HG03469 (cell line): ENCODE measurements around the gene UBA6.

Experiments
- ATAC-seq: cut with Tn5 transposase; IDR thresholded peaks from one replicate; pipeline ENCODE4 v1.9.1; 2021; ENCODE audit warnings: mild to moderate bottlenecking, moderate library complexity, moderate number of reproducible peaks; ENCODE audit not compliant: unreplicated experiment

The UBA6 gene

DNA sequence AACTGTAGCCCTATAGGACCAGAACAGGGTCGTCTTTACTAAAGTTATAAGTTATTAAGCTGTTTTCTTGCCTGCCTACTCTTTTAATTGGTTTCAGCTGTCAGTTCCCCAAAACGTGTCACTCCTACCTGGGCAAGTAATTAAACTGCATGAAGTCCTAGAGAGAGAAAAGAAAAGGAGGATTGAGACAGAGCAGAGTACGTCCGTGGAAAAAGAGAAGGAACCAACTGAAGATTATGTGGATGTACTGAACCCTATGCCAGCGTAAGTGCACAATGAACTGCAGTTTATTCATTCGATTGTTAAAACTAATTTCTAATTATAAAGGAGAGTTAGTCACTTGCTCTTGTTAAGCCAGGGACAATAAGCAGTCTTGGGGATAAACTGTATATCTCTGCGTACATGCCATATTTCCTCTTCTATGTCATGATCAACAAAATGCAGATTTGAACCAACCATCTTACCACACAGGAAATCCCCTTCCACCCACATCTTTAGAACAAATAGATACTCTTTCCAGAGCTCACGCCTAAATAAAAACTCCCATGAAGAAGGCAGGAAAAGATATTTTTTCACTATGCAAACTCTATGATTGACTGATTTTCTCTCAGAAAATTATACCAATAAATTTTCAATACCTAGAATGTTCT, 119.6 kb downstream of the UBA6 start:
- ATAC-seq = peak; percentile 36

- peak; percentile 24 for ATAC-seq
Measured at GRCh38 chr4:67580577-67580976, 120.4 kb downstream of the UBA6 start.

DNA sequence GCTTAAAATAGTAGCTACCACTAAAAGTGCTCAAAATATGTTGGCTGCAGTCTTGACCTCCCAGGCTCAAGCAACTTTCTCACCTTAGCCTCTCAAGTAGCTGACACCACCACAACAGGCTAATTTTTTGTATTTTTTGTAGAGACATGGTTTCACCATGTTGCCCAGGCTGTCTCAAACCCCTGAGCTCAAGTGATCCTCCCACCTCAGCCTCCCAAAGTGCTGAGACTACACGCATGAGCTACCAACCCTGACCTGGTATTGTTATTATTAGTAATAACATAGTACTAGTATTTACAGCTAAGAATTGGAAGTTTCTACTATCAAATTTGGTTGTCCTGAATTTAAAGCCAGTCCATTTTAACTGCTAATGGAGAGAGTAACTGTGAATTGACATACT, 124.4 kb downstream of the UBA6 start:
- peak; percentile 30 for ATAC-seq

GRCh38 chr4:67576059-67576466, 124.9 kb downstream of the UBA6 start:
- ATAC-seq = no peak

DNA sequence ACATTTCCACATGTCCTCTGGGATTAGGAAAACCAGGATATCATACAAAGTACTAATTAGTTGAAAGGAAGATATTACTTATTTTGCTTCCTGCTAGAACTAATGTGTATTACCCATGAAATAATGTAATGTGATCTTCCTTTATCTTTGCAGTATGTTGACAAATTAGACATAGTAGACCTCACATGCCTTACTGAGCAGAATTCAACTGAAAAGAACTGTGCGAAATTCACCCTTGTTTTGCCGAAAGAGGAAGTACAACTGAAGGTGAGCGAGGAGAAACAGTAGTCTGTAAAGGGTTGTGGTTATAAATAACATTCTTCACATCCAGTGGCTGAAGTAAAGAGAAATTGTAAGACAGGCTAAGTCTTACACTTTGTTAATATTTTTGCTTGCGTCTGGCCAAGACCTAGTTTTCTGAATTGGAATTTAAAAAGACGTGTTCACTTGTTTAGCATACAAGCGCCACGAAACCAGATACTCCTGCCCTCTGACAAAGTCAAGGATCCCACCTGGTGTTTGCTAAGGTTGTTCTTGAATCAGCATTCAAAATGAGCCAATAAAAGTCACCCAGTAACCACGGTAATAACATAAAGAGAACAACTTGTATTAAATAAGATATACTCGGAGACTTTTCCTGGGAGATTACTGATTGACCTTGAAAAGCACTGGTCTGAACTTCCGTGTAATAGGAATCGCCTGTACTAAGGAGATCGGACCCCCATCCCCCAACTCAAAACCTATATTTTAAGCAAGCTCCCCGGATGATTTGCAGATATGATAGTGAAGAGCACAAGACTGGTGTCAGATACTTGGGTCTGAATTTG, 125.5 kb downstream of the UBA6 start:
- ATAC-seq = peak; percentile 86

GRCh38 chr4:67573193-67573592, 127.8 kb downstream of the UBA6 start:
- ATAC-seq = no peak

GRCh38 chr4:67571975-67572374, 129.0 kb downstream of the UBA6 start:
- ATAC-seq = no peak

DNA sequence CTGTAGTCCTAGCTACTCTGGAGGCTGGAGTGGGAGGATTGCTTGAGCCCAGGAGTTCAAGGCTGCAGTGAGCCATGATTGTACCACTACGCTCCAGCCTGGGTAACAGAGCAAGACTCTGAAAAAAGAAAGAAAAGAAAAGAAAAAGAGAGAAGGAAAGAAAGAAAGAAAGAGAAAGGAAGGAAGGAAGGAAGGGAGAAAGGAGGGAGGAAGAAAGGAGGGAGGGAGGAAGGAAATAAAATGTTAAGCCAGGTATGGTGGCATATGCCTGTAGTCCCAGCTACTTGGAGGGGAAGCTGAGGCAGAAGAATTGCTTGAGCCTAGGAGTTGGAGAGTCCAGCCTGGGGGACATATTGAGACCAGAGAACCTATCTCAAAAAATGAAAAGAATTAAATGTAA, 130.4 kb downstream of the UBA6 start:
- no peak for ATAC-seq

DNA sequence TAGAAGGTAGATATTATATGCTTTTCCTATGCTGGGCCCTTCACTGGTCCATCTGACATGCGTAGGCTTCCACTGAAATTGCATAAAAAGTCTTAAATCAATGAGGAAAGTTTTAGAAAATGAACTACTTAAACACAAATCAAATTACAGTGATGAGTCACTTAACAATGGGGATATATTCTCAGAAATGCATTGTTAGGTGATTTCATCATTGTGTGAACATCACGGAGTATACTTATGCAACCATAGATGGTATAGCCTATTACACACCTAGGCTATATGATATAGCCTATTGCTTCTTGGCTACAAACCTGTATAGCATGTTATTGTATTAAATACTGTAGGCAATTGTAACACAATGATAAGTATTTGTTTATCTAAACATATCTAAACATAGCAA, 132.1 kb downstream of the UBA6 start:
- ATAC-seq = no peak

DNA sequence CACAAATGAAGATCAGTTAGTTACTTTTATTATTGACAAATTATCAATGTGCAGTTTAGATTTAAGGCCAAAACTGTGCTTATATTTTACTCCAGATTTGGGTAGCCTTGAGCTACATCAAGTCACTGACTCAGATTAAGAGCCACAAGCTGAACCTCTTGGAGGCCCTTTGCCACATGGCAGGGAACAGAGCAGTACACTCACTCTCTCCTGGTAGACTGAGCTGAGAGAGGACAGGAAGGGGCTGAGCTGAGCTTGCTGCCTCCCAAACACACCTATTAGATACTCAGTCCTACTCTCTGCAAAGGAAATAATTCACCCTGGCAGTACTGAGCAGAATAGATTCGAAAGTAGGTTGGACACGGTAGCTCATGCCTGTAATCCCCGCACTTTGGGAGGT, 134.6 kb downstream of the UBA6 start:
- ATAC-seq = no peak

GRCh38 chr4:67565284-67565683, 135.7 kb downstream of the UBA6 start:
- ATAC-seq = no peak
